NK-92 treated with Interleukin-12 subunit alpha and Interleukin-12 subunit beta, amount 100 ng/mL, for 24 hours (cell line): ENCODE data around the gene SLC35C1.

Experiments used
- DNase-seq: peaks from one replicate; lab custom pipeline; 2025; lab: John Stamatoyannopoulos, UW

SLC35C1 gene

DNA sequence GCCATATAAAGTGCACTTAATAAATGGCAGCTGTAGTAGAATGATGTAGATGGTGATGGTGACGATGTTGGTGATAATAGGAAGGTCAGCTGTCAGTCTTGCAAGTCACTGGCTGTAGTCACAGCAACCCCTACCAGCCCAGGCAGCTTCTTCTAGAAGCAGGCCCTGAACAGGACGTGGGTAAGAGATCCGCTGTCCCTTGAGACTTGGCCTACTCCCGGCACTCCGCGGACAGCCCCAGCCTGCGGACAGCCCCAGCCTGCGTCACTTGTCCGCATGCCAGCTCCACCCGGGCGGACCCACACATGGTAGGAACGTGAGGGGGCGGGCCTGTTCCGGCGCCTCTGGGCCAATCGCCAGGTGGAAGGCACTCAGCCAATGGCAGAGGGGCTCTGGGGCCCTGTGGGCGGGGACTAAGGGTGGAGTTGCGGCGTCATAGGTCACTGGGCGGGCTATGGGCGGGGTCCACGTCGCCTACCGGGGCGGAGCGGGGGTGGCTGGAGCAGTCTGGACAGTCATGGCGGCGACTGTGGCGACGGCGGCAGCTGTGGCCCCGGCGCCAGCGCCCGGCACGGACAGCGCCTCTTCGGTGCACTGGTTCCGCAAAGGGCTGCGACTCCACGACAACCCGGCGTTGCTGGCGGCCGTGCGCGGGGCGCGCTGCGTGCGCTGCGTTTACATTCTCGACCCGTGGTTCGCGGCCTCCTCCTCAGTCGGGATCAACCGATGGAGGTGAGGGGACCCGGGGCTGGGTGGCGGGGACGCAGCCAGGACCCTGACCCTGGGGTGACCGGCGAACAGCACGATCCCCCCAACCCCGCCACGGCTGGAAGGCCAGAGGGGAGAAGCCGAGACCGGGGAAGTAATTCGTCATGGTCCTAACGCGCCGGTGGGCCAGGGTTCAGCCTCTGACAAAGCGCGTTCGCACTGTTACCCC, 42.3 kb downstream of the SLC35C1 start, which contains the start of gene CRY2:
Gene CRY2, plus strand, starts transcription at position 502 of the 937 bp plus-strand sequence. Its CDS starts 16 bp downstream, at position 518.
- DNase-seq: peak; percentile 99

DNA sequence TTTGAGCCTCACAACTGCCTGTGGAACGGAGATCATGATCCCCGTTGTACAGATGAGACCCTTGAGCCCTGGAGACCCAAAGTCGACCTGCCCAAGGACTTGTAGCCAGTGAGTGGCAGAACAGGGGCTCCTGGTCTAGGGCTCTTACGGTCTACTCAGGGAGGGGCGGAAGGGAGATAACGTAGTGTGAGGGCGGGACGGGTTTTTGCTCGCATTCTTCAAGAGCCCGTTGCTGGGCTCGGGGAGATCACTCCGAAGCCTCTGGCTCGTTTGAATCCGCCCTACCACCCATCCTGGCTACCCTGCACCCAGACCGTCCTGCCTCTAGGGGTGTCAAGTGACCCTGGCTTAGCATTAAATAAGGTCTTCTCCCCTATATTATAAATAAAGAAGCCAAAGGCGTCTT, 43.0 kb downstream of the SLC35C1 start:
- DNase-seq: no peak

GRCh38 chr11:45848654-45849081, 43.7 kb downstream of the SLC35C1 start:
- DNase-seq: no peak

DNA sequence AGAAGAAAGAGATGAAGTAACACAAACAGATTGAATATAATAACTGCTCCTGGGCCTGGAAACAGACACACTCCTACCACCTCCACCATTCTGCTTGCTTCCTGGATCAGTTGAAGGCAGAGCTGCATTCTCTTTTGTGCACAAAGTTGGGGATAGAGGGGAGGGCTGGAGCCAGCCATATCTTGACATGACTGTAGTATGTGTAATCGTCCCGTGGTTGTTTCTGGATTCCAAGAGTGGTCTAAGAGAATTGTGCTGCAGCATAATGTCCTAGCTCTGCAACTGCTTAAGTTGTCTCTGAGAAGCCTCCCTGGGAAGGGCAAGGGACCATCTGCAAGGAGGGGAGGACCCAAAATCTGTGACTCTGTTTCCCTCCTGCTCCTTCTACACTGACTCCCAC, 45.5 kb downstream of the SLC35C1 start:
- no peak for DNase-seq

GRCh38 chr11:45851228-45851627, 46.3 kb downstream of the SLC35C1 start:
- no peak for DNase-seq

GRCh38 chr11:45852018-45852711, 47.2 kb downstream of the SLC35C1 start:
- DNase-seq: no peak

- DNase-seq: no peak
These were observed 47.8 kb downstream of the SLC35C1 start for GRCh38 chr11:45852712-45853101.

DNA sequence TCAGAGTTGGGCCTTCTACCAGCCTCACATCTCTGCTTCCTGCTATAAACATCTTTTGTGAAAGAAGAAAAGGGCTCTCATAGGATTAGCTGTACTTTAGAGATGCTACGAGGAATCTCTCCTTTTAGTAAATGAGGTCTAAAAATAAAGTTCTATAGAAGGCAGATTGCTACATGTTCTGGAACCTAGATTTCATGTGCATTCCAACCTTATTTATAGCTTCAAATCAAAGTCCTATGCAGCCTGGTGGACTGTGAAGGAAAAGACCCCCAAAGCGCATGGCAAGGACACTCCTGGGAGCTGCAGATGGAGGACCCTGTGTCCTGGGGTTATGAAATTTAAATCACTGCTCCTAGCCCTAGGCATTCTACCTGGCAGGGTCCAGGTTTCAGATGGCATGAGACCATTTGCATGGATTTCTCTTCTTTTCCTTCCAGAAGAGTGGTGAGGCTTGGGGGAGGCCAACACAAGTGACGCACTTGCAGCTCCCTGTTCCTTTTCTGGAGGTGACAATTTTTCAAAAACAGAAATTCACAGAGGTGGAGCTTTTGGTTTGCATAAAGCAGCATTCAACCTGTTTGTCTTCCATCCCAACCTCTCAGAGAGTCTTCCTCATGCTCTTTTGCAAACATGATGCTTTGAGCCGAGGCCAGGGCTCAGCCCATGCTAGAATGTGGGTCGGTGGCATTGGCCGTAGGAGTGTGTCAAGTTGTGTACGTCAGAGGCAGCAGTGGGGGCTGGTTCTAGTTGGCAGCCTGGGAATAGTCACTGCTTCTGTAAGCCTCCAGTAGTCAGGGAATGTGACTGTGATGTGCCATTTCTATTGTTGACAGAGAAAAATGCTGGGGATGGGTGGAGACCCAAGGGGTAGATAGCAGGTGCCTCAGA, 48.6 kb downstream of the SLC35C1 start:
- DNase-seq: no peak

DNA sequence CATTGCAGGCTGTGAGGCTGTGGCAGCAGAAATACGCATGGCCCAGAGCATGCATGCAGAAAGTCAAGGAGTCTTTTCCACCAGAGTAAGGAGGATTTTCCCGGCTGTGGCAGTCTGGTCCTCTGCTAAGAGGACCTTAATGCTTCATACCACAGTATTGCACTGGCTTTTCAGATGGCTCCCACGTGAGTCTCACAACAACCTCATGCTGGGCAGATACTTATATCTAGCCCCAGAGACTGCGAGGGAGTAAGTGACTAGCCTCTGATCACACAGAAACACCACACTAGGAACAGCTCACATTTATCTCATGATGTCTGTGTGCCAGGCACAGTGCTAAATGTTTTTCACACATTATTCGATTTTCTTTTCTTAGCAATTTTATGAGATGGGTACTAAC, 50.4 kb downstream of the SLC35C1 start:
- no peak for DNase-seq

DNA sequence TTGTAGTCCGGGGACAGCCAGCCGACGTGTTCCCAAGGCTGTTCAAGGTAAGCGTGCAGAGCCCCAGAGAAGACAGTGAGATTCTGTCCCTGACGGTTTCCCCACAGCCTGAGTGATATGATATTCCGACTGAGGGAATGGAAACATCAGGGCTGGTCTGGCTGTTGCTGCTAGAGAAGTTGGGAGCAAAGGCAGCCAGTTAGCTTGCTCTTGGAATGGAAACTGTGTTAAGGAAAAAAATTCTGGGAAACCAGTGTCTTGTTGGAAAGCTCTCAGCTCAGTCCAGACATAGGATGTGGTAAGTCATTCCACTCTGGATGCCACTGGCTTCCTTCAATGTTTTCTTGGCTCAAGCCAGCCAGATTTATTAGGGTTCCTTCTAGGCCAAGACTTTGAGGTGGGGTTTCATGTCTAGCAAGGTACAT, 51.1 kb downstream of the SLC35C1 start:
- DNase-seq: no peak

DNA sequence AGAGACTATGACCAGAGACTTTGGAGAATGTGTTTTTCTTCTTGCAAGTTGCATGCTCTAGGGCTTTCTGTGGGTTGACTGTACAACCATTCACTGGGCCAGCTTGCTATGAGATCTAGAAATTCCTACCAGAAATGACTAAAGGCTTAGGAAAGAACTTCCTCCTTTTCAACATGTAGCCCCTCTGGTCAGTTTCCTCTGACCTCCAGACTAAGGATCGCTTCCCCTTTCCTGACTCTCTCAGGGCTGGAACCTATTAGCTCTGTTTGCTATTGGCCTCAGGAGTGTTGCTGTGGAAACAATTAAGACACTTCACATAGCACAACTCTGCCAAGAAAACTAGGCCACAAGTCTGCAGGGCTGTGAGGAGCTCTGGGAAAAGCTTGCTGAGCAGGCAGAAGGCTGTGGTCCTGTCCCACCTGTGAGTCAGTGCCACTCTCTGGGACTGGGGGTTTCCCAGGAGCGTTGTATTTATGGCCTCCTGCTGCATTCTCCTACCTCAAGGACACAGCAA, 53.1 kb downstream of the SLC35C1 start:
- no peak for DNase-seq

- no peak for DNase-seq
These were observed 53.9 kb downstream of the SLC35C1 start for GRCh38 chr11:45858751-45859398.

GRCh38 chr11:45859661-45860140, 54.8 kb downstream of the SLC35C1 start:
- no peak for DNase-seq

DNA sequence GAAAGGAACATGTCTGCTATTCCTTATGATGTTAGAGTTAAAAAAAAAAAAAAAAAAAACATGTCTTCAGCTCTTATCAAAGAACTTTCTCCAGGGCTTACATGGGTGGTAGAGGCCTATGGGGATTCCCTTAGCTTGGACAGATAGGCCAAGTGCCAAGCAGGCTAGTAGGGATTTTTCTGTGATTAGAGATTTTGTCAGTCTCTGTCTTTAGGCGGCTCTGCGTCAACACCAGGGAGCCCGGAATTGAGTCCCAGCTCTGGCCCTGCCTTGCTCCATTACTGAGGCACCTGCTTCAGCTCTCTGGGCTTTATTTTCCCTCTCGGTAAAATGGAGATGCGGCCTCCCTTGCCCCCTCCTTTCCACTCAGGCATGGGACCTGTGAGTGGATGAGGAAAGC, 55.4 kb downstream of the SLC35C1 start:
- no peak for DNase-seq

DNA sequence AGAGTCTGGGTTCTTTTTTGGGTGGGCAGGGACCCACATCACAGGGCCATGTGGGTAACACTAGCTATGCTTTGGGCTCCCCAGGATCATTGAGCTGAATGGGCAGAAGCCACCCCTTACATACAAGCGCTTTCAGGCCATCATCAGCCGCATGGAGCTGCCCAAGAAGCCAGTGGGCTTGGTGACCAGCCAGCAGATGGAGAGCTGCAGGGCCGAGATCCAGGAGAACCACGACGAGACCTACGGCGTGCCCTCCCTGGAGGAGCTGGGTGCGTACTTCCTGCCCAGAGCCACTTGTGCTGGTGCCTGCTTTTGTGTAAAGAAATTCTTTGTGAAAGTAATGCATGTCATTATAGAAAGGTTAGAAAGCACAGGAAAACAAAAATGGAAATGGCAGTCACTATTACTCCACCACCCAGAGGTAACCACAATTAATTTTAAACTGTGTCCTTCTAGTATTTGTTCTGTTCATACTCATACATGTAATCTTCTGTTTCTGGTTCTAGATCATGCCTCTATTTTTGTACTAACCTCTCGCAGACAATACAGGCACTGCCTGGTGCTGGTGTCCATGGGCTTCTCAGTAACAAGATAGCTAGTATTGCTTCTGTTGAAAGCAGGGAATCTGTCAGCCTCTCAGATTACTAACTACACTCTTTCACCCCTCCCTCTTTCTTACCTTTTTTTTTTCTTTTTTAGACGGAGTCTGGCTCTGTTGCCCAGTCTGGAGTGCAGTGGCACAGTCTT, 56.0 kb downstream of the SLC35C1 start:
- no peak for DNase-seq
